Pulmonary artery endothelial cell (primary cell): ENCODE results near the gene VGLL4. TPM values are rescaled to one million over a fixed set of nuclear protein-coding genes. Genes with fewer than 3 reads are reported as not detected.
A peak's percentile ranks its signal among the peaks of the same experiment; 100 is the strongest.
"Not testable (repeated sequence)": the region's sequence is repeated elsewhere in the genome, so short reads cannot be mapped to it uniquely, and the experiment has no call there.

ENCODE experiments used
- DNase-seq: peaks from one replicate; pipeline ENCODE4 v3.0.0-alpha.2; 2011; ENCODE audit warnings: low read depth, low spot score
- total RNA-seq: library from RNA; depleted of rRNA; stranded (reverse); fragments of >200 nt; gene quantifications from 2 replicates; pipeline ENCODE4 v1.2.3, GENCODE V29; 2014

Gene VGLL4
- total RNA-seq, 1 donor from 2014 or later, result 83.8 TPM

DNA sequence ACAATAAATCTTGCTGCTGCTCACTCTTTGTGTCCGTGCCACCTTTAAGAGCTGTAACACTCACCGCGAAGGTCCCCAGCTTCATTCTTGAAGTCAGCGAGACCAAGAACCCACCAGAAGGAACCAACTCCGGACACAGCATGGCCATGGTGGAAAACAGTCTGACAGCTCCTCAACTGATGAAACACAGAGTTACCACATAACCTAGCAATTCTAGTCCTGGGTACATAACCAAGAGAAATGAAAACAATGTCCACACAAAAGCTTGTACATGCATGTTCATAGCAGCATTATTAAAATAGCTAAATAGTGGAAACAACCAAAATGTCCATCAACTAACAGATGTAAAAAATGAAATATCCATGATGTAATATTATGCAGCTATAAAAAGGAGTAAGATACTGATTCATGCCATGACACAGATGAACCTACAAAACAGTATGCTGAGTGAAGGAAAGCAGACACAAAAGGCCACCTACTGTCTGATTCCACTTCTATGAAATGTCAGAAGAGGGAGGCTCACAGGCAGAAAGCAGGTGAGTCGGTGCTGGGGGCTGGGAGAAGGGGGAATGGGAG, 36.8 kb downstream of the VGLL4 start:
- no peak for DNase-seq

DNA sequence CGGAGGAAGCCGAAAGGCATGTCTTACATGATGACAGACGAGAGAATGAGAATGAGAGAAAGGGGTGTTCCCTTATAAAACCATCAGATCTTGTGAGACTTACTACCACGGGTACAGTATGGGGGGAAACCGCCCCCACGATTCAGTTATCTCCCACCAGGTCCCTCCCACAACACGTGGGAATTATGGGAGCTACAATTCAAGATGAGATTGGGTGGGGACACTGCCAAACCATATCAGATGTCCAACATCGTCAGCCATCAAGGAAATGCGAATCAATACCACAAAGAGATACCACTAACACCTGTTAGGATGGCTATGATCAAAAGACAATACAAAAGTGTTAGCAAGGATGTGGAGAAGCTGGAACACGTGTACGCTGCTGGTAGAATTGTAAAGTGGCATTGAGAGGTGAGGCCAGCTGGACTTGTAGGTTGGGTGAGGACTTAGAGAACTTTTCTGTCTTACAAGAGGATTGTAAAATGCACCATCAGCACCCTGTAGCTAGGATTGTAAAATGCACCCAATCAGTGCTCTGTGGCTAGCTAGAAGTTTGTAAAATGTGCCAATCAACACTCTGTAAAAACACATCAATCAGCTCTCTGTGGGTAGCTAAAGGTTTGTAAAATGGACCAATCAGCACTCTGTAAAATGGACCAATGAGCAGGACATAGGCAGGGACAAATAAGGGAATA, 37.5 kb downstream of the VGLL4 start:
- DNase-seq, result no peak

DNA sequence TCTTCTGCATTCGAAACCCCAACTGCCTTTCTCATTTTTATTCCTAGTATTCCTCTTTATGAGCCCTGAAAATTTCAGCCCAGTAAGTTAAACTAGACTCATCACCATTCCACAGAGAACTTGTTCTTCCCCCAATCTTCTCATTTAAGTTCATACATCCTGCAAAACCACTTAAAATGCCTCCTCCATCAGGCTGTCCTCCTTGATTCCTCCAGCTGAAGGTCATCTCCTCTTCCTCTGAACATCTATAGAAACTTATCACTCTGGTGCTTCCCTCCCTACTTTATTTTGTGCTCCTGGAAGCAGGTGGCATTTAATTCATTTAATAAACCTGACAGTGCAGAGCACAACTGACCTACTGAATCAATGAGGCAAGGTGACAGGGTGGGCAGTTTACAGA, 38.3 kb downstream of the VGLL4 start:
- no peak for DNase-seq

DNA sequence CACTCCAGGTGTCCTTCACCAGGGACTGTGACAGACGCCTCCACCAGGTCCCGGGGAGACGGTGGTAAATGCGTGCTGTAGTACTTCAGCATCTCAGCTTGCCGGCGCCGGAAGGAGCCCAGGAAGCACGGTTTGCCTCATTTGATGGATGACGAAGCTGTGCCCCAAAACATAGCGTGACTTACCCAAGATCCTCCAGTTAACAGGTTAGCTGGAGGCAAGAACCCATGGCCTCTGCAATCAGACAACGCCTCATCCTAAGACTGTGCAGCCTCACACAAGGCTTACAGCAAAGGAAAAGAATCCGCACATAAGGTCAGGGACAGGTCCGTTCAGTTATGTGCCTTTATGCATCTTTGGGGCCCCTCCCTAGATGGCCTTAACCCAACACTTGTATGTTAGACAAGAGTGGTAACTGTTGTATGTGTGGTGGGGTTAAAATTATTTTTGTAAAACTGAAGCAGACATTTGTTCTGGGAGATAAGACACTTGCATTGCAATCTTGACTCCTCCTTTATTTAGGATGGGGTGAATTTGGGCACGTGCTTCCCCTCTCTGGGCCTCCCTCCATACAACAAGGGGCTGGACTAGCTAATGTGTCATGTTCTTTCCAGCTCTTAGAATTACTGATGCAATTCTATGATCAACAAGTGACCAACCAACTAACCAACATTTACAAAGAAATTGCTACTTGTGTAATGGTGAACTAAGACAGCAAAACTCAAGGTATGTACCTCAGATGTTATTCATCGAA, 39.4 kb downstream of the VGLL4 start:
- no peak for DNase-seq

DNA sequence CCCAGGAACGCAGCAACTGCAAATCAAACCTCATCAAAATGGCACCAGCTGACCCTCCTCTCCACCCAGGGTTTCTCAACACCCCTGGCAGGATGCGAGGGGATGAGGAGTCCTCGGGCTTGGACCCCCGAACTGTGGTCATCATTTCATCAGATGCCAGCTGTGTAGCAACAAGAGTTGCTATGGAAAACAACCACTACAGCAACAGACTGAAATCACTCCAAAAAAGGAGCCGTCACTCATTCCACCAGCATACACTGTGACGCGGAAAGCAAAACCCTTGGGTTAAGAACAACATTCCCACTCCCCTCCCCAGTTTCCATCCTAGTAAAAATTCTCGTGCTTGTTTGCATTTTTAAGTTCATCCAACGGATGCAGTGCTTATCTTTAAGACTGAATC, 40.1 kb downstream of the VGLL4 start:
- no peak for DNase-seq

DNA sequence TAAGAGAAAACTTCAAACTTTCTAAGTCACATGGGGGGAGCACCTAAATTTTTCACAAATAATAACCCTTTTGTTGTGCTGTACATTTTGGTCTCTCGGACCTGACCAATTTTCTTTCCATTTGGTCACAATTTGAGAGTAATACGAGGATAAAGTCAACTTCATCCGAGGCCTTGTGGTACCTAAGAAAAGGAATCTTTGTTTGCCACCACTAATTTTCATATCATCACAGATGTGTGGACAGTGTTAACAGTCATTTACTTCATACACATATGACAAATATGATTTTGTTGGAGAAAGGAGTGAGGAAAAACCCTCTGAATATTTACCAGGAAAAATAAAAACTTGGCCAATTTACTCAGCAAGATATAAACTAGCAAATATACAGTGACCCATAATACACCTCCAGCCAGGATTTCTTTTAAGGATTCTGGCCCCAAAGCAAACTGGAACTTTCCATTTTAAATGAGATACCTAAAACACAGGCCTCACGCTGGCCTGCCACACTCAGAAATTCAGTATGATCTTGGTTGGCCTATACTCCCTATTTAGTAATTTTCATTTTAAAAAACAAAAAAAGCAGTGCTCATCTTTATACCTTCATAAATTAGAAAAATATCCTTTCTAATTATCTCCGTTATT, 40.7 kb downstream of the VGLL4 start:
- DNase-seq, result no peak

DNA sequence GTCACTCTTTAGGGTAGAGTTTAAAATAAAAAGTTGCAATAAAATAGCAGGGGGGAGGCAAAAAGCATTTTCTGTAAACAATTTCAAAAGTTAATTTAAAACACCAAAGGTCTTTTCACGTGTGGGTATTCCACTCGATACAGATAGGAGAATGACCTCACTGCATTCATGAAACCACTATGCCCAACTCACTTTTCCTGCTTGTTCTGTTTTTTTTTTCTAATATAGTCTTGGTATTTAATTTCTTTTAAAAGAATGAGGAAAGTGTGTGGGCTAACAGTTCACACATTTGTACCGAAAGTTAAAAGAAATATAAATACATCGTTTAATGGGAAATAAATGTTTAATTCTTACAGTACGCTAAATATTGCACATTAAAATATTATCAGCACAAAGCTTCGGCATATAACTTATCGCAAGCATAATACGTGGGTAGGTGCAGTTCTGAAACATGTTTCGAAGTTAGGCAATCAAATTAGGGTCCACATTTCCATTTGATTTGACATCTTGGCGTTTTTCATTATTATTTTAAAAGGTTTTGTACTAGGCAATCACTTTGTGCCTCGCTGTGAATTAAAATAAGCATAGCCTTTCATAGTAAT, 41.4 kb downstream of the VGLL4 start:
- DNase-seq, result no peak

DNA sequence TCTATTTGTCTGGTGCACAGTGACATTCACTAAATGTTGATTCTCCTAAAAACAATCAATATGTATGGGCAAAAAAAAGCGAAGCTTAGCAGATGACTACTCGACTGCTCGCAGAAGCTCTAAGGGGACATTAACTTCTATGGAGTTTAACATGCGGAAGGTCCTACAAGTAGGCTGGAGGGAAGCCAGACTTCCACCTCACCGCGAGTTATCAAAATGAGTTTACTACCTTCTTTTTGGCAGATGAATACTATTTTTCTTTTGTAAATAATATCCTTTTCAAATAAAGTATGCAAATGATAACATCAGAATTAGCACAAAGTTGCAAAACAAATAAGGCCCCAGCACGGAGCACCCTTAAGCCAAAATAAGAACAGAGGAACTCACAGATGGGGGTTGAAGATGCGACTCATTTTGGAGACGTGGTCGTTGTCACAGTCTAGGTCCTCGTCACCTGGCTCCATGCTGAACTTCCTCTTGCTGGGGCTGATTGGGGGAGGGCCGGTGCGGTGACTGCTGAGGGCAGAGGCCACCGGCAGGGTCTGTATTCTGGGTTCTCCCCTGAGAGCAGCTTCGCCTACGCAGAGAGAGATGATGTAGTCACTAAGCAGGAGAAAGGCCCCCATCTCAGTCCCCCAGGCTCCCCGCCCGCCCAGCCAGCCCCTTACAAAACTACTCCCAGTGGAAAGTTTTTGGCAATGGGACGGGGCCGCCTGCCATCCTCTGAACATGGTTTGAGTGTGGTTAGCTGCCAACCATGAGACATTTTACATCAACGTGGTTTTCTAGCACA, 42.1 kb downstream of the VGLL4 start:
- no peak for DNase-seq

DNA sequence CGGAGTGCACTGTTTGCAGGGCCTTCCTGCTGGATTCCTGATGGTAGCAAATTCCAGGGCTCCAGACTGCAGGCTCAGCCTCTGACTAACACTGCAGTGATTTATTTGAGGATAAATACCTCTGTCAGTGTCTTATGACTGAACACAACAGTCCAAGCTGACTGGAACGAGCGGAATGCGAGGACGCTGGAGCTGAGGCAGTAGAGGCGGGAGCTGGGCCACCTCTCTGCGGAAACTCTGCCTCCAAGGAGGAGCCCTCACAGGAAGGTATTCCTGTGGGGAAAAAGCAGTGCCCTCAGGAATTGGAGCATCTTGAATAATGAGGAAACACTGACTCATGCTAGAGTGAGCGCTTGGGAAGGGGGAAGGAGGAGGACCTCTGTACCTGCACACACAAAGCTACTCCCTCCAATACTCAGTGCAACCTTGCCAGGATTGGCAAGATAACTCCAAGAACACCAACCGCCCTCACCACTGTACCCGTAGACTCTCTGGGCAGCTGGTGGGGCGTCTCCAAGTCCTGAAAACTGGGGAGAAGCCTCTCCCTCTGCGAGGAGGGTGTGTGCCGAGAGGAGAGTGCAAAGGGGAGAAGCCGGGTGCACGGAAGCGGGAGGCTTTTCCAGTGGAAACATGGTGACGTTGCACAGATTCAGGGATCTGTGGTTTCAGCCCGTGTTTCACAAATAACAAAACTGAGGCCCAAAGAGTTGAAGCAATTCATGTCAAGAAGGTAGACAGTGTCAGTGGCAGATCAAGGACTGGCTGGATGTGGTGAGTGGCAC, 43.0 kb downstream of the VGLL4 start:
- DNase-seq, result peak; percentile 89

DNA sequence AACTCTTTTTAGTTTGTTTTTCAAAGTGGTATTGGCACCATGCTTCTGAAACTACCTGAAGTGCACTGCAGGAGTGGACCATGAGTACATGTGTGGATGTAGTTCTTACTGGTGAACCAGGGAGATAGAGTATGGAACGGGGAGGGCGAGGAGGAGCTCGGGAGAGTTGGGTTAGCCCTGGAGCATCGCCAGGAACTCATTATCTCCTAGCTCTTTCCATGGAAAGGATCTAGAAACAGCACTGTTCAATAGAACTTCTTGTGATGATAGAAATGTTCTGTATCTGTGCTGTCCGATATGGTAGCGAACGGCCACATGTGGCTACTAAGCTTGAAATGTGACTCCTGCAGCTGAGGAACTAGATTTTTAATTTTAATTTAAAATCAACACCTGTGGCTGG, 47.3 kb downstream of the VGLL4 start:
- DNase-seq, result no peak

DNA sequence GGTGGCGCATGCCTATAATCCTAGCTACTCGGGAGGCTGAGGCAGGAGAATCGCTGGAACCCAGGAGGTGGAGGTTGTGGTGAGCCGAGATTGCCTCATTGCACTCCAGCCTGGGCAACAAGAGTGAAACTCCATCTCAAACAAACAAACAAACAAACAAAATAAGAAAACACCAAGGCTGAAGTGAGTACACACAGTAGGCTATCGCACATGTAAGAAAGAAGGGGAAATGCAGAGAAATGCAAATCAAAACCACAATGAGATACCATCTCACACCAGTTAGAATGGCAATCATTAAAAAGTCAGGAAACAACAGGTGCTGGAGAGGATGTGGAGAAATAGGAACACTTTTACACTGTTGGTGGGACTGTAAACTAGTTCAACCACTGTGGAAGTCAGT, 48.7 kb downstream of the VGLL4 start:
- not testable (repeated sequence) for DNase-seq

DNA sequence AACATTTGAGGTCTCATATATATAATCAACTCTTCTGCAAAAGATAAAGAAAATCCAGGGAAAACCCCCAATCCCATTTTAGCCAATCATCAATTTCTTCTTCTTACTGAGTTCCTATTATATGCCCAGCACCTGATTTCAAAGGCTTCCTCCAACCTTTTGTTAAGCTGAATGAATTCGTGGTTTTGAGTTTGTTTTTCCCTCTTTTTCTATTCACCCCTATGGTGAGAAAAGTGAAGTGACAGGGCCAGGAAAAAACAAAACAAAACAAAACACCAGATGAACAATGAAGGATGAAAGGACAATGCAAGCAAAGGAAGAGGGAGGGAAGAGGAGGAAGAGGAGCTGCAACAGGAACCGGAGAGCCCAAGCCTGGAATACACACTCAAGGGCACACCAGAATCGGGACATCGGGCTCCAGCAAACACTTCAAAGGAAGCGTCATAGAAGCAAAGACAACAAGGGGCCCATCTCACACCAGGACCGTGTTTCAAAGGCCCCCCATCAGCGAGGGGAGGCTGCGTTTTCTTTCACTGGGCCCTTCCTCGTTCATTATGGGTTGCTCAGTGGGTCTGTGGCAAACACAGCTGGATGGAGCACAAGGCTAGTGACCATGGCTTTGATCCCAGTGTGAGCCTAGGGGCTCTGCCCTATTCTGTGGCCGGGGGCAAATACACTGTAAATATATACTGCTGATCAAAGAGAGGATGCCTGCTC, 50.2 kb downstream of the VGLL4 start:
- no peak for DNase-seq

DNA sequence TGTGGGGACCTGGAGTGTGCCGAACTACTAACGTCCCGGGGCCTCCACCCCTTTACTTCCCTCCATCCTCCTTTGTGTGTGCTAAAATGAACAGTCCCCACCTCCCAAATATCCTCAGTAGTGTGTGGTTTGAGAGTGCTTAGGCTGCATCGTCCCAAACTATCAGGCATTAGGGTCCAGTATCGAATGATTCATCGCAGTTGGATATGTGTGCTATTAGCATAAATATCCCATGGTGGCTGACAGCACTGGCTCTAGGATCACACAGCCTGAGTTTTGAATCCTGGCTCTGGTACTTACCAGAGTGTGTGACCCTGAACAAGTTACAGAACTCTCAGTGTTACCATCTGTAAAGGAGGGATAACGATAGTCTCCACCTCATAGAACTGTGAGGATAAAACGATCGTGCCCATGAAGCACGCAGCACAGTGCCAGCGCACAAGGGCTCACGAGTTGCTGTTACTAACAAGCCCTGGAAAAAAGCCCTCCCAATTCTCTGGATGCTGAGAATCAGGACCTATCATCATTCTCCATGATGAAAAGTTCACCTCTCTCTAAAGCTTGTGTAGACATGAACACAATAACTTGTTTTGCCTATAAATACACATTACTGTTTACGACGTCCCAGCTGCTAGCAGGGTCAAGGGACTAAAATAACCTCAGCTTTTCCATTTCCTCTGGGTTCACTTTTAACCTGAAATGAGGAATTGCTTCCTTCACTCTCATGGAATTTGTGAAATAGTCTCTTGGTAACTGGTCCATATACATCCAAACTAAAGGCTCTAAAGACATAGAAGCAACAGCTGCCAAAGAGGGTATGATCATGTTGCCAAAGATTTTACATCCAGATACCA, 51.0 kb downstream of the VGLL4 start:
- DNase-seq, result no peak

DNA sequence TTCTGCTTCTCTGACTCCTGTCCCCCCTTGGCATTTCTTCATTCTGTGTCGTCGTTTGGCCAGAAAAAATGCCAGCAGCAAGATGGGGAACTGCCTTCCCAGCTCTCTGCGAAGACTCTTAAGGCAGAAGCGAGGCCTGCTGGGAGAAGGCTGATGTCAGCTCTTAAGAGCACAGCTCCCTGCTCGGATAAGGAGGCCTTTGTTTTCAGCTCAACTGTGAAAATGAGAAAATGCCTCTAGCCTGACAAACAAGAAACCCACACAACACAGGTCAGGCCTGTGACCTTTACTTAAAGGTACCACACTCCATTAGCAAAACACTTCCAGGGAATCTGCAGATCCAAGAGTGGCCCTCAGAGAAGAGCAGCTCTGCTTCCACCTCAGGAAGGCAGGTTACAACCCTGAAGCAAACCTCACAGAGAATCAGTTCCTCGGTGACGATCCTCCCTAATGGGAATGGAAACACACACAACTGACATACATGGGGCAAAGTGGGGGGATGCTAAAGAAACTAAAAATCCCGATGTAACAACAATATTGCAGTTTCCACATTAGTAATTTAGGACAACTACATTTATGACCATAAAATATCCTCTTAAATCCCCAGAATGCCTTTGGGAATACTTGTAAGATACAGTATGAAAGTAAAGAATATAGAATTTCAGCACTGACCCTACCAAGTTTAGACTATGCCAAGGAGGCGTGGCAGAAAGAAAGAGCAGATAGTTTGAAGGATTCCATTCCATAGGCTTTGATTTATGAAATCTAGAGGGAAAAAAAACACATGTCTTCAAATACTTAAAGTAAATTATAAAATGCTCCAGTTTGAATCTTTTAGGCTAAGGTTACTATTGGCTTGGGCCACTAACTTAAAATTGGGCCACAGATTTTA, 52.1 kb downstream of the VGLL4 start:
- peak; percentile 33 for DNase-seq

DNA sequence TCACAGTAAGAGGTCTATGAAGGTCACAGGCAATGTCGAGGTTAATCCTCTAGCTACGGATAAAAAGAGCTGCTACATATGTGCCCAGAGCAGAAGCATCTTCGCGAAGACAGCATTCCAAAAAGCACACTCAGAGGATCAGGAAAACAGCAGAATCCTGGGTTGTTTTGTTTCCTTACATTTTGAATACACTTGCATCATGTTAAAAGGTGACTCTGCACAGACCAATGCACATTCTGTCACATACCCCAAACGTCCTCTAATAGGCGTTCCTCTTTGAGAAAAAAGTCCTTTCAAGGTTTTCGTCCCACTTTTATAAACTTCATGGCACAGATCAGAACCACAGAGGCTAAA, 52.7 kb downstream of the VGLL4 start:
- DNase-seq, result no peak

DNA sequence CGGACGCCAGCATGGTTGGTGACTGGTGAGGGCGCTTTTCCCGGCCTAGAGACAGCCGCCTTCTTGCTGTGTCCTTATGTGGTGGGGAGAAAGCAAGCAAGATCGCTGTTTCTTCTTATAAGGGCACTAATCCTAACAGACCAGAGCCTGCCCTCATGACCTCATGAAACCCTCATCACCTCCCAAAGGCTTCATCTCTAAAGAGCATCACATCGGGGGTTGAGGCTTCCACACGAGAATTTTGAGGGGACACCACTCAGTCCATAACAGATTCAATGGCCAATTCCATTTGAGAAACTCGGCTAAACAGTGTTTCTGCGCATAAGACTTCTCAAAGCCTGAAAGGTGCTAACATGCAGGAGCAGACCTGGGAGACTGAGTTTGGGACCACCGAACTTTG, 54.0 kb downstream of the VGLL4 start:
- no peak for DNase-seq

DNA sequence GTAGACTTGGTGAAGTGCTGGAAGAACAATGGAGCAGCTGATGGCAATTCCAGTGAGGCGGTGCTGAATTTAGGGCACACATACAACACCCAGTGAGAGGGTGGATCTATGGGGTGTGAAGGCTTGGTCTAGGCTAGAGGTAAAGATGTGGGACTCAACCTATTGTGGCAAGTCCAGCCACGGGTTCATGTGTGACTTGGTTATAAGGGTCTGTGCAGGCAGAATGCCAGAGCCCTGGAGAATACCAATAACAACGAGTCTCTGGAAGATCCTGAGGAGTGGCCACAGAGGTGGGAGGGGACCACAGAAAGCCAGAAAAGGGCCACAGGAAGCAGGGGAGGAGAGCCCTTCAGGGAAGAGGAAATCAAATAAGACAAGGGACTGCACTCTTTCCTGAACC, 55.0 kb downstream of the VGLL4 start:
- DNase-seq, result no peak

DNA sequence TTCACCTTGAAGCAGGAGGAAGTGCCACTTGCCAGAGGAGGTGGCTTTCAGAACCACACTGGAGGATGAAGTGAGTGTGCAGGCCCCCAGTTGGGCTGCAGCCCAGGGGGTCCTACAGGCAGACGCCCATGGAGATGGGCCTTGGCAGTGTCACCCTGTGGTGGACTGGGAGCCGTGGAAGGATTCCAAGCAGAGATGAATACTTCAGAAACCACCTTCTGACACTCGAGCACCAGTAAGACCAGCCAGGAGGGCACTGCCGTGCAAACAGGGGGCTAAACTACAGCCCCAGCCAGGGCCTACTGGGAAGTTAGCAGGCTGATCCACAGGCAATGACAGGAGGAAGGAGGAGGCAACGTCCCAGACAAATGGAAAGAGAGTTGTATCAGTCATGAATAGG, 55.4 kb downstream of the VGLL4 start:
- DNase-seq, result no peak
